ENCODE data around the gene FAM168A.

FAM168A gene

DNA sequence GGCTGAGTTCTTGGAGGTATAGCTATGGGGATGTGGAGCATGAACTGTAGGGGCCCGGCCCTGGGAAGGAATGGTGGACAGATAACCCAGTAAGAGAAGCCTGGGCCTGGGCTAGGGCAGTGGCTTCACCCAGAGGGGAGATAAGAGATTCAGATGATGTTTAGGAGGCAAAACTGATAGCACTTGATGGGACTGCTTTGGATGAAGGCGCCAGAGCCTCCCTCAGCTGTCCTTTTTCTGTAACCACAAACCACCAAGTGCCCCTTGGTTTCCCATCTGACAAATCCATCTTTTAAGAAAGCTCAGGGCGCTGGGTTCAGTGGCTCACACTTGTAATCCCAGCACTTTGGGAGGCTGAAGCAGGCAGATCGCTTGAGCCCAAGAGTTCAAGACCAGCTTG, 198.3 kb downstream of the FAM168A start:
- DNase-seq (ENCODE audit: low read depth): no peak

DNA sequence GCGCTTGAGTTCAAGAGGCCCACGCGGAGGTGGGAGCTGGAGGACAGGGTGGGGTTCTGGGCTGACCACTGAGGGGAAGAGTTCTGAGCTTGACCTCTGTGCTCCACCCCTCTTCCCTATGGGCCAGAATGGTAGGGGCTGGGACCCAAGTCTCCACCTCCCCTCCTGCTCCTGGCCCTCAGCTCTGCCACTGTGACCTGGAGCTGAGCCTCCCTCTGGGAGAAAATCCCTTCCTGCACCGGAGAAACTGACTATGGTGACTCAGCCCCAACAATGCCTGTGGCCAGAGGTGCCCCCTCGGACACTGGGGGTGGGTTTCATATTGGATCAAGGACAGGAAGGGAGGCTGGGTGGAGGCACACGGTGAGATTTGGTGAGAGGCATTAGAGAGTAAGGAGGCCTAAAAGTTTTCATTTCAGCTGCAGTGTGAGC, 198.7 kb downstream of the FAM168A start:
- no peak for DNase-seq (ENCODE audit: low read depth)

DNA sequence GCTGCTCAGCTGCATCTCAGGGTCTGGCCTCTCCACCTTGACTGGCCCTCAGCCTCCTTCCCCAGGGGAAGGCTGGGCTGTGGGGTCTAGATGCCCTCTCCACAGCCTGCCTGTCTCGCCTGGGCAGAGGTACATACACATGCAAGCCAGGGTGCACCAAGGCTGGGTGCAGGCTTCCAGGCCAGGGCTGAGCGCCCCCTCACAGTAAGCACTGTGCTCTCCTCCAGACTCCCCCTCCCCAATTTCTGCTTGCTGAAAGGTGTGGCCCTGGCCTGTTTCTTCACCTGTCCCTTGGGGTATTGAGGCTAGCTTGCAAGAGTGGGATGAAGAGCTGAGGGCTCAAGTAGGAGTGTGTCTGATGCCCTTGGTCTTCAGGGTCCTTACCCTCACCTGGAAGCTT, 199.2 kb downstream of the FAM168A start:
- no peak for DNase-seq (ENCODE audit: low read depth)

DNA sequence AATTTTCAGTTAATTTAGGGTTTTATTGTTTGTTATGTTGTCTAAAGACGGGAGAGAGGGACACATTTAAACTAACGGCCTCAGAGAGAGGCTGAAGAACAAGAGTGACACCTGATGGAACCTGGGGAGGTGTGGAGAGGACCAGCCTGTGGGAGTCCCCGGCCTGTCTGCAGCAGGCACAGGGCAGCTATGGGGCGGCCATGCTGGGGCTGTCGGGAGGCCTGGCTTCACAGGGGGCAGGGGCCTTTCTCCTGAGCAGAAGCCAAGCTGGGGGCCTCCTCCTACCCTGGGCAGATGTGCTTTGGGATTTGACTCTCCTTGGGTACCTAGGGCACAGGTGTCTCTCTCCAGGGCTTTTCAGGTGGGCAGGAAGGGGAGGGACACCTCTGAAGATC, 199.8 kb downstream of the FAM168A start:
- DNase-seq (ENCODE audit: low read depth): no peak

DNA sequence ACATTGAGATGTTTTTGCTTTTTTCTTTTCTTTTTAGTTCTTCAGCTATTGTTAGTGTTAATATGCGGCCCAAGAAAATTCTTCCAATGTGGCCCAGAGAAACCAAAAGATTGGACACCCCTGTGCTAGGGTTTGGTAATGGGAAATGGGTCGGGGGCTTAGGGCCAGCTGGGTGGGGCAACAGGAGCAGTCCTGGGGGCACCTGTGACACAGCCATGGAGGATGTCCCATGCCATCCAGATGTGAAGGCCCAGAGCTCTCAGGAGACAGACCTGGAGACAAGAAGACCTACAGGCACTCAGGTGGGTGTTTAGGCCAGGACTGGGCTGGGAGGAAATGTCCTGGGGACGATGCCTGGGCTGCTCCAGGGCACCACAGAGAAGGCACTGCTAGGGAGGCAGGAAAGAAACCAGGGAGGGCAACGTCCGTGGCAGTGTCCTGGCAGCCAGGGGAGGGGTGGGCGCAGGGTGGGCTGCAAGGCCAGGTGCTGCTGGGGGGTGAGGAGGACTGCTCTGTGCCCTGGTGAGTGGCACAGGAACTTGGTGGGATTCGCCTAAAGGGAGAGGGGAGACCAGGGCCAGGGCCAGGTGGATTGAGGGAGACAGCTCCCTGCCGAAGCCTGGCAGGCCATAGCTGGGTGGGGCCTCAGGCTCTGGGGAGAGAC, 200.3 kb downstream of the FAM168A start:
- no peak for DNase-seq (ENCODE audit: low read depth)

DNA sequence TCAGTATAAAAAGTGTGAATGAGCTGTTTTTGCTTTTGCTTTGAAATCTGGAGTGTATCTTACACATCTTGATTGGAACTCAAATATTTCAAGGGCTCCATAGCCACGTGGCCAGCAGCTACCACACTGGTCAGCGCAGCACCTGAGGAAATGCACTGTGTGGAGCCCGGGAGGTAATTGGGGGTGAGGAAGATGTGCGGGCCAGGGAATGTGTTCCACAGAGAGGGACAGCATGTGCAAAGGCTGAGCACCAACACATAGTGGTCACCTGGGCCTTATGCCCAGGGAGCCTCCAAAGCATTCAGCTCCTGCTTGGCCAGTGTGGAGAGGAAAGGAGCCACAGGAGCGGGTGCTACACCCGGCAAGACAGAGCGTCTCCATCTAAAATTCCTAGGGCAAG, 200.9 kb downstream of the FAM168A start:
- no peak for DNase-seq (ENCODE audit: low read depth)

DNA sequence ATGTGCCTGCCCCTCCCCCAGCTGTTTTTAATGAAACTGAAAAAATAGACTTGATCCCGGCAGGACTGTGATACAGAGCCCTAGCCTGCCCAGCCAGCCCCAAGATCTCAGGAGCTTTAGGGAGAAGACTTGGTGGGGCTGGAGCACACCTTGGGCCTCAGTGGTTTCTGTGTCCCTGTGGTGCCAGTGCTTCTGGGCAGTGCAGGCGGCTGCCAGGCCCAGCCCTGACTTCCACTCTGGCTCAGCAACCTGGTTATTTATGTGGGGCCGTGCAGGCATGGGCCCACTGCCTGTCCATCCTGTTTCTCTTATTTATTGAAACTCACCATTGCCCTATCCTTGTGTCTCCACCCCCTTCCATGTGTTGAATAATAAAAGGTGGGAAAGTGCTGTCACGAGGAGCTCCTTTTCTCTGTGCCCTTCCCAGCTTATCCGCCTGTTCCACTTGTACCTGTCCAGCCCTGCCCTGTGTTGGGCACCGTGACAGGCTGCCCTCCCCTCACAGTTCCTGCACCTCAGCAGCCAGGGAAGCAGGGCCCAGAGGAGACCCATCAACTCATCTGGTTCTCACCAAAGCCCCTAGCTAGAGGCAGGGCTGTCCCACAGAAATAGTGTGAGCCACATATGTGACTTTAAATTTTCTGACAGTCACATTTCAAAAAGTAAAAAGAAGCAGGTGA, 201.5 kb downstream of the FAM168A start:
- no peak for DNase-seq (ENCODE audit: low read depth)

DNA sequence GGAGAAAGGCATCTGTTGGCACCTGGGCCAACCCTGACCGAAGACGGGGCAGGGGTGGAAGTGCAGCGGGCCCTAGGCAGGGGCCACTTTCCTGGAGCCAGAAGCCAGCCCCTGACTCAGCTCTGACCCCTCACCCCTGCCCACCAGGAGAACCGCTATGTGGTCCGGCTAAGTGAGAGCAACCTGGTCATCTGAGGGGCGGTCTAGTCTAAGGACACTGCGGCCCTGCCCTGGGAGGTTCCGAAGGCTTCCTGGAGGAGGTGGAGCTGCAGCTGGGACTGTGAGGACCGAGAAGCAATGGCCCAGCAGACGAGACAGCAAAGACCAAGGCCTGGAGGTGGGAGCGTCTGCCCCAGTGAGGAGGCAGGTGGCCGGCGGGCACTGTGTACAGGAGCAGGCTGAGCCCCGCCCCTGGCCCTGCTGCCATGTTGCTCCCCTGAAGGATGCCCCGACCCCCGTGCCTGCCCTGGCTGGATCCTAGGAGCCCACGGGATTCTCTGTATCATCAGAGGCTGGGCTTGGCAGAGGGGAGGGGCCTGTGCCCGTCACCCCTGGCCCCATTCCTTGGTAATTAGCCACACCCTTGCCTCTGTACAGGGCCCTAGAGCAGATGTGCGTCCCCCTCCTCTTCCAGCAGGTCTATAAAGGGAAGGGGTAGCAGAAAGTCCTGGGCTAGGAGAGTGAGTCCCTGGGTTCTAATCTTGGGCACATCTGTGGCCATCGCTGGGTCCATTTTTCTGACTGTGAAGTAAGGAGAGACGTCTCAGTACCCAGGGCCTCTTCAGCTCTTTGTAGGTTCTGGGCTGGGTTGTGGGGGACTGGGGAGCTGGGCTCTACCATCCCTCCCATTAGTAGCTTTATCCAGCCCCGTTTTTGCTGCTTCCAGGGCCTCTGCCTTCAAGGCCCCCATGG, 202.4 kb downstream of the FAM168A start:
- no peak for DNase-seq (ENCODE audit: low read depth)

DNA sequence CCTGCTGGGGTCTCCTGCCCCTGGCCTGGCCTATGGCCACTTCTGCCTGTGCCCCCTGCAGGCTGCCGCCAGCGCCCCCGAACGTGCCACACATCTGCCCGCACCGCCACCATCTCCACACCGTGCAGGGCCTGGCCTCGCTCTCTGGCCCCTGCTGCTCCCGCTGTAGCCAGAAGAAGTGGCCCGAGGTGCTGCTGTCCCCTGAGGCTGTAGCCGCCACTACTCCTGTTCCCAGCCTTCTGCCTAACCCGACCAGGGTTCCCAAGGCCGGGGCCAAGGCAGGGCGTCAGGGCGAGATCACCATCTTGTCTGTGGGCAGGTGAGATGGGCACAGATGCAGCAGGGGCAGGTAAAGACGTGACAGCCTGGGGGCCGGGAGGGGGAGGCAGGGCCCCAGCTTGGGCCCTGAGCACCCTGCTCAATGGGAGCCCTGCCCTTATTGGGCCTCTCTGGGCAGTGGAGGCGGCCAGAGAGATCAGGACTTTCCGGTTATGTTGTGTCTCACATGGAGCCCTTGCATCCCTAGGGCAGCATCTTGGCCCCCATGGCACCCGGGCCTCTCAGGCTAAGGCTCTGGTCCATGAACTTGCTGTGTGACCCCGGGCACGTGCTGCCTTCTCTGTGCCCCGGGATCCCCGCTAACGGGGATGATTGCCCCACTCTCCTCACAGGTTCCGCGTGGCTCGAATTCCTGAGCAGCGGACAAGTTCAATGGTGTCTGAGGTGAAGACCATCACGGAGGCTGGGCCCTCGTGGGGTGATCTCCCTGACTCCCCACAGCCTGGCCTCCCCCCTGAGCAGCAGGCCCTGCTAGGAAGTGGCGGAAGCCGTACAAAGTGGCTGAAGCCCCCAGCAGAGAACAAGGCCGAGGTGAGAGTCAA, 203.3 kb downstream of the FAM168A start:
- no peak for DNase-seq (ENCODE audit: low read depth)

DNA sequence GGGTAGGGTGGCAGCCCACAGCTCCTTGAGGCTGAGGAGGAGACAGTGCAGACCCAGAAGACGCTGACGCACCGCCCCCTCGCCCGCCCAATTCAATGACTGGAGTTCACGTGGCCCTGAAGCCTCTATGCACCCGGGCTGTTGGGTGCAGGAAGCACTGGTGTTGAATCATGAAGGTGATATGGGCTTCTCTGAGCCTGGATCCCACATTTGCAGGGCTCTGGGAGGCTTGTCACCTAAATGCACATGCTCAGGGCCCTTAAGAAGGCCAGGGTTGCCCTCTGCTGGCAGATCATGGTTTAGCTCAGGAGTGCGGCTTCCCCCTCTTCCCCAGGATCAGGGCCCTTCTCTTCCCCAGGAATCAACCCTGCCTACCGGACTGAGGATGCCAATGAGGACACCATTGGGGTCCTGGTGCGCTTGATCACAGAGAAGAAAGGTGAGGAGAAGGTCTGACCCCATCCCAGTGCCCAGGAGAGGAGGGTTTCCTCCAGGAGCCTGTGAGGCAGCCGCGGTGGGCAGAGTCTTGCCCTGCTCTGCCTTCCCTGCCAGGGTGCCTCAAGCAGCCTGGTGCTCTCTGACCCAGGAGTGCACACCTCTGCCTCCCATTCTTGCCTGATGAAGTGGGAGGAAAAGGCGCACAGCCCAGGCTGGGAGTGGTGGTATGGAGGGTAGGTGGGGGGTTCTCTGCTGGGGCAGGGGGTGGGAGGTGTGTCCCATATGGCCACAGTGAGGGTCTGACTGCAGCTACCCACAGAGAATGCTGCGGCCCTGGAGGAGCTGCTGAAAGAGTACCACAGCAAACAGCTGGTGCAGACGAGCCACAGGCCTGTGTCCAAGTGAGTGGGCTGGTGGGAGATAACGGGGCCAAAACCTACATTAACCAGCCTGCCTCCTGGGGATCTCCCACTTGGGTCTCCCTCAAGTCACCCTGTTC, 204.2 kb downstream of the FAM168A start:
- DNase-seq (ENCODE audit: low read depth): peak; percentile 50

DNA sequence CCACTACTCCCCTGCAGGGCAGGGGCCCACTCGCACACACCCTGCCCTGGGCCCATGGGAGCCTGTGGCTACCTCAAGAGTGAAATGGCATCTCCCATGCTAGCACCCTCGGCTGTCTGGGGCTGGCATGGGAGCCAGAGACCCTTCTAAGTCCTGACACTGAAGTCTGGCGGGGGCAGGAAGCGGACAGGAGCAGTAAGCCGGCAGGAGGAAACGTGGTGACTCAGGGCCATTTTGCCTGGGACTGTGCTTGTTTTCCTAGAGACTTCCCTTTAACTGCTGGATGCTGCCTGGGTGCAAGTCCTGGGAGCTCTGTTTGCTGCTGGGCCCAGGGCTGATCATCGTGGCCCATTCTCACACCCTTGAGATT, 204.9 kb downstream of the FAM168A start:
- no peak for DNase-seq (ENCODE audit: low read depth)

DNA sequence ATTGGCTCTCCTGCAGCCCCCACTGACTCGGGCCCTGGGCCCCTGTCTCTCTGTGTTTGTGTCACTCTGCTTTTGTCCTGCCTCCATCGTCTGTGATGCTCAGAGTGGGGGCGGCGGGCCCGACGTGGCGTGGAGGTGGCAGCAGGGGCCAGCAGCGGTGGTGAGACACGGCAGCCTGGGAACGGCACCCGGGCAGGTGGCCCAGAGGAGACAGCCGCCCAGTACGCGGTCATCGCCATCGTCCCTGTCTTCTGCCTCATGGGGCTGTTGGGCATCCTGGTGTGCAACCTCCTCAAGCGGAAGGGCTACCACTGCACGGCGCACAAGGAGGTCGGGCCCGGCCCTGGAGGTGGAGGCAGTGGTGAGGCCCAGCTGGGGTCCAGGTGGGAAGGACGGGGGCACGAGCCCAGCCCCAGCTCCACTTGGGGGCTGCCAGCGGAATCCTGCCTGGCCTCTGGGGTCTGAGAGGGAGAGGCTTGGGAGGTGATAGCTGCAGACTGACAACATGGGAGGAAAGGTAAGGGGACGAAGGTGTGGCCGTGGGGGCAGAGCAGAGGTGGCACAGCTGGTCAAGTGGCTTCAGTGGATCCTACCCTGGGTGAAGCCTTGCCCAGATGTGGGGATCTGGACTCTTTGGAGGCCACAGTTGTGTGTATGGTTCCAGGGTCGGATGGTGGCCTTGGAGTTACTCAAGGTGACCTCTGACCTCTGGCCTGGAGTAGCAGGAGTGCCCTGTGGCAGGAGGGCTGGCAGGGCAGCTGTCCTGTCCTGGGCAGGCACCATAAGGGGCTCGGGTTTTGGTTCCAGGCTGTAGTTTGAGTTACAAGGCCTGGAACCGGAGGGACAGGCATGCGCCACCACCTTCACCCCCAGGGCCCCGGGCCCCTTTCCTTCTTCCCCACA, 205.6 kb downstream of the FAM168A start:
- DNase-seq (ENCODE audit: low read depth): no peak

DNA sequence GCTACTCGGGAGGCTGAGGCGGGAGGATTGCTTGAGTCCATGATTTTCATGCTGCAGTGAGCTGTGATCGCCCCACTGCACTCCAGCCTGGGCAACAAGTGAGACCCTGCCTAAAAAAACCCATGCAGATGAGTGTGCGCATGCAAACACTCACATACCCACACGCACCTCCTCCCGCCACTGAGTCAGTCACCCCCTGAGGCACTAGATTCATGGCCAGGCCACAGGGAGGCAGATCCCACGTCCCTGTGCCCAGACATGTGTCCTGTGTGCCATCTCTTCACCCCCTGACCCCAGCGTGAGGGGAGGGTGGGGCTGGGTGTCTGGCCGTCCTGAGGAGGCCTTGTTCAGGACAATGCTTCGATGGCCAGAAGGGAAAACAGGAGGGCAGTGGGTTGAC, 206.2 kb downstream of the FAM168A start:
- DNase-seq (ENCODE audit: low read depth): no peak

DNA sequence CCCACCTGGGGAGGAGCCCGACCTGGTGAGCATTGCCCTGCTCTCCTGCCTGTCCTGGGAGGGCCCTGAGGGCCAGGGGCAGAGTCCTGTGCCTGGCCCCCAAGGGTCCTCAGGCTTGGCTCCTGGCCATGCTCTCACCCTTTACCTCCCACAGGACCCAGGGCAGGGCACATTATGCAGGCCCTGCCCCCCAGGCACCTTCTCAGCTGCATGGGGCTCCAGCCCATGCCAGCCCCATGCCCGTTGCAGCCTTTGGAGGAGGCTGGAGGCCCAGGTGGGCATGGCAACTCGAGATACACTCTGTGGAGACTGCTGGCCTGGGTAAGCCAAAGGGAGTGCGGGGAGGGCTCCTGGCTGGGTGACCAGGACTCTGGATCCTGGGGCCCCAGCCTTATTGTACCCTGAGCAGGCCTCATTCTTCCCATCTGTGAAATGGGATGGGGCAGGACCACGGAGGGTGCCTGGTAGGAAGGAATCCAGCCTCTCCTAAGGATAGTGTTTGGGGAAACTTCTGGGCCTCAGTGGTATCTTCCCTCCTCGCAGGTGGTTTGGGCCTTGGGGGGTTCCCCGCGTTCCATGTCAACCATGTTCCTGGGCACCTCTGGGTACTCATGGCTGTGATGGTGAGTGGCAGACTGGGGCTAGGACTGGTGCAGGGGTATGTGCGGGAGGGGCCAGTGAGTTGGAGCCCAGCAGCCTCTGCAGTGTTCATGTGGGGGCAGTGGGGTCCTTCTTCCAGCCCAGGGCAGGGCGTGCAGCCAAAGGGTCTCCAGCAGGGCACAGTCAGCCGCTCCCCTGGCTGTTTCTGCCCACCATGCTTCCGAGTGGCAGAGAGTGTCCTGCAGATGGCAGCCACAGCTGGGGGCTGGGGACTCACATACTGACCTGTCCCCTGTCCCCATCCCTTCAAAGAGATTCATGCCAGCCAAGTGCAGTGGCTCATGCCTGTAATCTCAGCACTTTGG, 207.0 kb downstream of the FAM168A start:
- DNase-seq (ENCODE audit: low read depth): no peak

DNA sequence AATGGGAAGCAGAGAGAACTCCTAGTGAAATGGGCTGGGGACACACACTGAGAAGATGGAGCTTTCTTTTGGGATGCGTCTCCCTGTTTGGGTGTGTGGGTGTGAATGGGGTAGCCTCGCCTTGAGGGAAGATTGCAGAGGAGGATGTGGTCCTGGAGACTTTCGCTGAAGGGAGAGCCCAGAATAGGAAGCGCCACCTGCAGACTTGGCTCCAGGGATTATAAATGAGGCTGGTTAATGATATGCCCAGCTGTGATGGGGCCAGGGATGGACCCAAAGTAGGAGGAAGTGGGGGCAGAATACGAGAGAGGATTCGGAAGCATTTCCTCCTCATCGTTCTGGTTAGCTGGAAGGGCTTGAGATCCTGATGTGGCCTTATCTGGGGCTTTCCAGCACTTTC, 208.0 kb downstream of the FAM168A start:
- DNase-seq (ENCODE audit: low read depth): no peak

DNA sequence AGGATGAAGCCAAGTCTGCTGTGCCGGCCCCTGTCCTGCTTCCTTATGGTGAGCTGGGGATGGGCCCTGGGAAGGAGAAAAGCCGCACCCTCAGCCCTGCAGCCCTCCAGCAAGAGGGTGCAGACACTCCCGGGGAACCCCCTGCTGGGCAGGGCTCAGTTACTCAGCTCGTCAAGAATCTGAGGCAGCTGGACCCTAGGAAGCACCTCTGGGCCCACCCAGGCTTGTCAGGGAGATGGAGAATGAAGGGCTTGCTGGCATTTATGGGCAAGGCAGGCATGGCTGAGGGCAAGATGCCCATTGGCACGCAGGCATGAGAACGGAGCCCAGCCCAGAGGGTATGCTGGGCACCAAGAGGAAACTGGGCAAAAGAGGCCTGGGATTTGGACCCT, 208.8 kb downstream of the FAM168A start:
- DNase-seq (ENCODE audit: low read depth): no peak

DNA sequence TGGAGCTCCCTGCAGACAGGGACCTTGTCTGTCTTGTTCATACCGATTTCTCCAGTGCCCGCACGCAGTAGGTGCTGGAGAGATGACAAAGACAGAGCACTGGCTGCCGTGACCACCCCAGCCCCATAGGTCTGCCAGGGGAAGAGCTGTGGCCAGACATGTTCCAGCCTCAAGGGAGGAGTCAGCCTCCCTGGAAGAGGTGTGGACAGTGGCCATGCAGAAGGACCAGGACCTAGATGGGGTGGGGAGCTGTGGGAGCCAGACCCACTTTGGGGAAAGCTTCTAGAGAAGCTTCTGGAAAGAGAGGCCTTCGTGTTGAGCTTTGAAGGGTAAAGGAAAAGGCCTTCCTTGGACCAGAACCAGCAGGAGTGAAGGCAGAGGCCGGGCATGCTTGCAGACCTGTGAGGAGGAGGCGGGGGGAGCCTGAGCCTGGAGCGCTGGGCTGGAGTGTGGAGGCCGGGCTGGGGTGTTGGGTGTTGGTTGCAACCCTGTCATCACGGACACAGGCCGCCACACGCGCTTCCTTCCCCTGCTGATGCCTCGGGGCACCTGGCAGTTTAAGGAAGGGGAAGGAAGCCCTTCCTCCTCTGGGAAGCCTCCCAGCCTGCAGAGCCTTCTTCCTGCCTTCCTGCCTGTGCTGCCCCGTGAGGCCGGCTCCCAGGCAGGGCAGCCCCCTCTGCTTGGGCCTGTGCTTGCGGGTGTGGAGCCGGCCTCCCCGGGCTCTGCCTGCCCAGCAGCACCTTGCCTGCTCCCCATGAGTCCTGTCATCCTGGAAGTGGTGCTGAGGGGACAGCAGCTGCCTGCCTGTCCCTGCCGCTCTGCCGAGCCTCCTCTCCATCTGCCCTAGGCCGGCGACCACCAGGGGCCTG, 209.4 kb downstream of the FAM168A start:
- DNase-seq (ENCODE audit: low read depth): no peak
